ENCODE results near the gene PDF.

Gene PDF

DNA sequence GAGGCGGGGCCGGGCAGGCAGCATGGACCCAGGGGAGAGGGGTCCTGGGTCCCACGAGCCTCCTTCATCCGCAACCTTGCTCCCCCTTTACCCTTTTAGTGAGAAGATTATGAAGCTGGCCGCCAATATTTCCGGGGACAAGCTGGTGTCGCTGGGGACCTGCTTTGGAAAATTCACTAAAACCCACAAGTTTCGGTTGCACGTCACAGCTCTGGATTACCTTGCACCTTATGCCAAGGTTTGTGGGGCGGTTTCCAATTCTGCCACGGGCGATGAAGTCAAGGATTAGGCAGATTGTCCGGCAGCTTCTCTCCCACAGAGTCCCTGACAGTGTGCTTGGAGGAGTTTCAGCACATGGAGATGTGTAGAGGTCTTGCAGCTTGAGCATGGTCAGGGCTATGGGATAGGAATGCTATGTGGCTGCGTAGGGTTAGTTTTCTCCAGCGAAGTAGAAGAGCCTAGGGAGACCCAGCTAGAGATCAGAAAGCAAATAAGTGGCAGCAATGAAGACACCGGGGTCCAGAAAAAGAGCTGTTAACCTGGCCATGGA lies 9.8 kb upstream of the PDF start:
- Histone ChIP-seq H3K4me1 (ENCODE audit: control insufficient read depth, insufficient read depth, low read length, poor library complexity, severe bottlenecking) (peaks cover 16% of the 10 kb centered on the region), H3K4me3 (ENCODE audit: insufficient read depth, low read depth, low read length, poor library complexity, severe bottlenecking) (peak overlapping the region; percentile 94)

DNA sequence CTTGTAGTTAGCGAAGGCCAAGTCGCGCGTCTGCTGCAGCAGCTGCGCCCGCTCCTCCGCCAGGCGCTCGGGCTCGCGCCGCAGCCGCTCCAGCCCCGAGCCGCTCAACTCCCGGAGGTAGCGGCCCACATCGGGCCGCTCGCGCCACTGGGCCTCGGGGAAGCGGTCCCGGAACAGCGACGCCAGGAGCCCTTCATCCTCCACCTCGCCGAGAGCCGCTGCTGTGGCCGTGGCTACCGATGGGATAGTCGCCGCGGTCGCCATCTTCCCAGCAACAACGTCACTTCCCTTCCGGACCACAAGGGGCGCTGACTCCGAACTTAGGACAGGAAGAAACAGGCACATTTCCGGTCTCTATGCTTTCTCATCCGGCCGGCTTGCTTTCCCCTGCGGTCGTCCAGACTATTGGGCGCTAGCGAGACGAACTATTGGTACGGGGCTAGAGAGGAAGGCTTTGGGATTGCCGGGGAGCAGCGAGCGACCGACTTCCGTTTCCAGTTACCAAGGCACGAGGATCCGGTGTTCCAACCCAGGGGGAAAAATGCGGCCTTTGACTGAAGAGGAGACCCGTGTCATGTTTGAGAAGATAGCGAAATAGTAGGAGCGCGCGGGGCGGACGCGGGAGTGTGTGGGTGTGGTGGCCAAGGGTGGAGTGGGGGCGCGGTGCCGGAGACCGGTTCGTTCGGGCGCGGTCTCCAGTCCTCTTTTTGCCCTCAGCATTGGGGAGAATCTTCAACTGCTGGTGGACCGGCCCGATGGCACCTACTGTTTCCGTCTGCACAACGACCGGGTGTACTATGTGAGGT lies 9.1 kb upstream of the PDF start, which contains the start of the genes COG8 and NIP7:
COG8 (minus strand) TSS at position 276 of the 806 bp plus-strand sequence; CDS start at position 264, 12 bp downstream.
NIP7 (plus strand) TSS at position 484 of the 806 bp plus-strand sequence; CDS start at position 542, 58 bp downstream.
- peak within 1 kb of the TSS; percentile 94 for H3K4me3 ChIP-seq (ENCODE audit: insufficient read depth, low read depth, low read length, poor library complexity, severe bottlenecking)
- no peaks in the 10 kb centered on the region for H3K9me3 ChIP-seq (ENCODE audit: control insufficient read depth, low read length)
- peak; percentile 83 to 88 (median 87) for DNase-seq
- H3K27ac ChIP-seq (ENCODE audit: insufficient read depth, low read length, poor library complexity, severe bottlenecking), result peak within 1 kb of the TSS; percentile 87
- H3K36me3 ChIP-seq (ENCODE audit: control insufficient read depth, insufficient read depth, low read length), result peaks cover 28% of the 10 kb centered on the region
- no peaks in the 10 kb centered on the region for H3K27me3 ChIP-seq (replicated peaks; ENCODE audit: control insufficient read depth, insufficient read depth, low read length, poor library complexity, severe bottlenecking)
- peaks cover 16% of the 10 kb centered on the region for H3K4me1 ChIP-seq (ENCODE audit: control insufficient read depth, insufficient read depth, low read length, poor library complexity, severe bottlenecking)

More for the DNA sequence above, 9.8 kb upstream of the PDF start:
- Histone ChIP-seq H3K27me3 (replicated peaks; ENCODE audit: control insufficient read depth, insufficient read depth, low read length, poor library complexity, severe bottlenecking) (no peaks in the 10 kb centered on the region), H3K27ac (ENCODE audit: insufficient read depth, low read length, poor library complexity, severe bottlenecking) (peak overlapping the region; percentile 87), H3K36me3 (ENCODE audit: control insufficient read depth, insufficient read depth, low read length) (peaks cover 21% of the 10 kb centered on the region), H3K9me3 (ENCODE audit: control insufficient read depth, low read length) (no peaks in the 10 kb centered on the region)
- DNase-seq, result no peak

DNA sequence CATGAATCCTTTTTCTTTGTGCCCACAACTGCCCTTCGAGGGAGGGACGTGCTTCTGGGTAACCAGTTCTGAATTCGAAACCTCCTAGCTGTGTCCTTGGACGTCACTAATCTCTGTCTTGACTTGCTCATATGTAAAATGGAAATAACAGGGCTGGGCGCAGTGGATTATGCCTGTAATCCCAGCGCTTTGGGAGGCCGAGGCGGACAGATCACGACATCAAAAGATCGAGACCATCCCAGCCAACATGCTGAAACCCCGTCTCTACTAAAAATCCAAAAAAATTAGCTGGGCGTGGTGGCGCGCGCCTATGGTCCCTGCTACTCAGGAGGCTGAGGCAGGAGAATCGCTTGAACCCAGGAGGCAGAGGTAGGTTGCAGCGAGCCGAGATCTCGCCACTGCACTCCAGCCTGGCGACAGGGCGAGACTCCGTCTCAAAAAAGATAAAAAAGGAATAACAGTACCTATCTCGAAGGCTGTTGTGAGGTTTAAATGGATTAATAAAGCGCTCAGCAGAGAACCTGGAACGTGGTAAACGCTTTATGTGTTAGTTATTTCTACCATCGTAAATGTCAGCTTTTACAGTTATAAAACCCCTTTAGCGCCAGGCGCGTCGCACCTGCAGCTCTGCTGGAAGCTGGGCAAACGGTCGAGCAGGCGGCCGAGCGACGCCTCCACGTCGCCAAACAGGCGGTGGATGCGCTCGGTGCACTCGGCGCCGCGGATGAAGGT lies 8.3 kb upstream of the PDF start:
- H3K4me1 ChIP-seq (ENCODE audit: control insufficient read depth, insufficient read depth, low read length, poor library complexity, severe bottlenecking), result peaks cover 16% of the 10 kb centered on the region
- peak overlapping the region; percentile 87 for H3K27ac ChIP-seq (ENCODE audit: insufficient read depth, low read length, poor library complexity, severe bottlenecking)
- H3K36me3 ChIP-seq (ENCODE audit: control insufficient read depth, insufficient read depth, low read length), result peaks cover 30% of the 10 kb centered on the region
- H3K27me3 ChIP-seq (replicated peaks; ENCODE audit: control insufficient read depth, insufficient read depth, low read length, poor library complexity, severe bottlenecking), result no peaks in the 10 kb centered on the region
- H3K4me3 ChIP-seq (ENCODE audit: insufficient read depth, low read depth, low read length, poor library complexity, severe bottlenecking), result peak overlapping the region; percentile 94
- DNase-seq, result no peak
- no peaks in the 10 kb centered on the region for H3K9me3 ChIP-seq (ENCODE audit: control insufficient read depth, low read length)

DNA sequence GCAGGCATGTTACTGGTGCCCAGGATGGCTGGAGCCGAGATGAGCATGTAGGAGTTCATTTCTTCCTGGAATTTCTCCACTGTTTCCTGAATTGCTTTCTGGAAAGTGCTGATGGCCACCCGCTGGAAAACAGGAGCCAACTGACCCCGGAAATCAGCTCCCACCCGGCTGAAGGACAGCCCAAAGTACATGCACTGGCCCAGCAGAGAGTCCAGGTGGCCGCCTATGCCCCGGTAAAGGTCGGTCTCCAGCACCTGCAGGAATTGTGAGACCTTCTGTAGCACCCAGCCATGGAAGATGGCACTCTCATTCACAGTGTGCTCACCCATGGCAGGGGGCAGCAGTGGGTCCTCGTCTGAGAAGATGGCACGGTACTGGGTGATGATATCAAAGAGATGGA lies 4.3 kb upstream of the PDF start:
- Histone ChIP-seq H3K27ac (ENCODE audit: insufficient read depth, low read length, poor library complexity, severe bottlenecking) (no peak overlapping the region), H3K4me1 (ENCODE audit: control insufficient read depth, insufficient read depth, low read length, poor library complexity, severe bottlenecking) (peaks cover 14% of the 10 kb centered on the region), H3K9me3 (ENCODE audit: control insufficient read depth, low read length) (no peaks in the 10 kb centered on the region), H3K36me3 (ENCODE audit: control insufficient read depth, insufficient read depth, low read length) (peaks cover 23% of the 10 kb centered on the region), H3K27me3 (replicated peaks; ENCODE audit: control insufficient read depth, insufficient read depth, low read length, poor library complexity, severe bottlenecking) (no peaks in the 10 kb centered on the region), H3K4me3 (ENCODE audit: insufficient read depth, low read depth, low read length, poor library complexity, severe bottlenecking) (no peak overlapping the region)
- DNase-seq, result no peak

DNA sequence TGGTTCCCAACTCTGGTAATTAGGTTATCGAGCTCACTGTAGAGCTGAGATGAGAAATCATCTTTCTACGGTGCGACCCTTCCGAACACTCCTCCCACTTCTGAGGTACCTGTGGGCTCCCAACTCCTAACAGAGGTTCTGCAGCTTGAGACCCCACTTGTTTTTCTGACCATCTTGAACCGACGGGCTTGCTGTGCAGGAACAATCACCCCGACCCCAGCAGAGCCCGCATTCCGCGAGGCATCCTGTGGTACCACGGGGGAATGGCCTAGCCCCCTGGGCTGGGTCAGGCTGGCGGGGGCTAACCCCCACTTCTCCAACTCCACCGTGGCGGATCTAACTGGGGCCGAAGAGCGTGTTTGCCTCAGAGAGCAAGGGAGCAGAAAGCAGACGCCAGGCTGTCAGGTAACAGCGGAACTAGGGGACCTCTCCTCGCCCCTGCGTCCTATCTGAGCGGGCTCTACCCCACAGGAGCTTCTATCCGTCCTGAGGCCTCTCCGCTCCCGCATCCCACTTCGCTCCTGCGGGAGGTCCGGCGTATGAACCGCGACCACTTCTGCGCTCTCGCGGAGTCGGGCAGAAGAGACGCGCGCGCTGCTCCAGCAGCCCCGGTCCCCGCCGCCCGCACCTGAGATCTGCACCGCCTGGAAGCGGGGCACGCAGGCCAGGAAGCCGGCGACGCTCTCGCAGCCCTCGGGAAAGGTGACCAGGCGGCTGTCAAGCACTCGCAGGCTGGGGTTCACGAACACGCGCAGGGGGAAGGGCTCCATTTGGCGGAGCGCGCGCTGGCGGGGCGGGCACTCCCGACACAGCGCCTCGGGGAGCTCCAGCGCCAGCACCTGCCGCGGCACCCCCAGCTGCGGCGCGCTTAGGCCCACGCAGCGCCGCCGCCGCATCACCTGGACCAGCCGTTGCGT lies 761 bp downstream of the PDF start:
- Histone ChIP-seq H3K27me3 (replicated peaks; ENCODE audit: control insufficient read depth, insufficient read depth, low read length, poor library complexity, severe bottlenecking) (no peaks in the 10 kb centered on the region), H3K27ac (ENCODE audit: insufficient read depth, low read length, poor library complexity, severe bottlenecking) (peak overlapping the region; percentile 74), H3K4me1 (ENCODE audit: control insufficient read depth, insufficient read depth, low read length, poor library complexity, severe bottlenecking) (peaks cover 19% of the 10 kb centered on the region), H3K36me3 (ENCODE audit: control insufficient read depth, insufficient read depth, low read length) (peaks cover 28% of the 10 kb centered on the region), H3K4me3 (ENCODE audit: insufficient read depth, low read depth, low read length, poor library complexity, severe bottlenecking) (peak overlapping the region; percentile 72), H3K9me3 (ENCODE audit: control insufficient read depth, low read length) (no peaks in the 10 kb centered on the region)
- peak in 2 of 3 donors; percentile 21 to 43 for DNase-seq

DNA sequence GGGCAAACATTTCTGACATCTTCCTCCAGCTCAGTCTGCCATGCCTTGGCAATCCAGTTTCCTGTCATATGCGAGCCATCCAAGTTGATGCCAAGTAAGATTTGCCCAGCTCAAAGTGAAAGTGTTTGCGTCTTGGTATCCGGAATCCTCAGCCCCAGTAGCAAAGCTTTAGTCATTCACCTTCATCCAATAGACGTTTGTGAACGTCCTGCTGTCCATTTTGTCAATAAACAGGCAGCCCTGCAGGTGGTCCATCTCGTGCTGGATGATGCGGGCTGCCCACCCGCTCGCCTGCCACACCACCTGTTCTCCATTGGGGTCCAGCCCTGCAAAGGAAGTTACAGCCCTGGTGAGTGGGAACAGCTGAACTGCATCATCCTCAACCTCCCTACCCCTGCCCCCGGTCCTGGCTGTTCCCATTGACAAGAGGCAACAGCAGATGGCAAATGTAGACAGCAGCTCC lies 1.5 kb downstream of the PDF start:
- Histone ChIP-seq H3K27ac (ENCODE audit: insufficient read depth, low read length, poor library complexity, severe bottlenecking) (no peak overlapping the region), H3K27me3 (replicated peaks; ENCODE audit: control insufficient read depth, insufficient read depth, low read length, poor library complexity, severe bottlenecking) (no peaks in the 10 kb centered on the region), H3K4me3 (ENCODE audit: insufficient read depth, low read depth, low read length, poor library complexity, severe bottlenecking) (peak overlapping the region; percentile 72), H3K4me1 (ENCODE audit: control insufficient read depth, insufficient read depth, low read length, poor library complexity, severe bottlenecking) (peaks cover 19% of the 10 kb centered on the region), H3K36me3 (ENCODE audit: control insufficient read depth, insufficient read depth, low read length) (peaks cover 25% of the 10 kb centered on the region), H3K9me3 (ENCODE audit: control insufficient read depth, low read length) (no peaks in the 10 kb centered on the region)
- DNase-seq, result no peak

DNA sequence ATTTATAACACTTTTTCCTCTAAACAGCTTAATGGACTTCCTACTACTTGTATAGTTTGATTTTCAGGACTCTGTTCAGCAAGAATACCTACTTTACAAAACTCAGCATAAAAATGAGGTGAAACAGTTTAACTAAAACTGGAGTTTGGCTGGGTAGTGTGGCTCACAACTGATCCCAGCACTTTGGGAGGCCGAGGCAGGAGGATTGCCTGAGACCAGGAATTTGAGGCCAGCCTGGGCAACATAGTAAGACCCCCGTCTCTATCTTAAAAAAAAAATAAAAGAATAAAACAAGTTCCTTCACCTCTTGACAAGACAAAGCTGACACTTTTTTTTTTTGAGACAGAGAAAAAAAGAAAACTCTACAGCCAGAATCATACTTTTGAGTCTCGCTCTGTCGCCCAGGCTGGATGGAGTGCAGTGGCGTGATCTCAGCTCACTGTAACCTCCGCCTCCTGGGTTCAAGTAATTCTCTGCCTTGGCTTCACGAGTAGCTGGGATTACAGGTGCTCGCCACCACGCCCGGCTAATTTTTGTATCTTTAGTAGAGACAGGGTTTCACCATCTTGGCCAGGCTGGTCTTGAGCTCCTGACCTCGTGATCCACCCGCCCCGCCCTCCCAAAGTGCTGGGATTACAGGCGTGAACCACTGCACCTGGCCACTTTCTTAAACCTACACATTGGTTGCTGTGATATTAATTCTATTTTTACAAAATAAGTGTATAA lies 2.6 kb downstream of the PDF start:
- Histone ChIP-seq H3K4me1 (ENCODE audit: control insufficient read depth, insufficient read depth, low read length, poor library complexity, severe bottlenecking) (peaks cover 19% of the 10 kb centered on the region), H3K36me3 (ENCODE audit: control insufficient read depth, insufficient read depth, low read length) (peaks cover 33% of the 10 kb centered on the region), H3K9me3 (ENCODE audit: control insufficient read depth, low read length) (no peaks in the 10 kb centered on the region), H3K4me3 (ENCODE audit: insufficient read depth, low read depth, low read length, poor library complexity, severe bottlenecking) (no peak overlapping the region), H3K27ac (ENCODE audit: insufficient read depth, low read length, poor library complexity, severe bottlenecking) (no peak overlapping the region), H3K27me3 (replicated peaks; ENCODE audit: control insufficient read depth, insufficient read depth, low read length, poor library complexity, severe bottlenecking) (no peaks in the 10 kb centered on the region)
- DNase-seq, result no peak

DNA sequence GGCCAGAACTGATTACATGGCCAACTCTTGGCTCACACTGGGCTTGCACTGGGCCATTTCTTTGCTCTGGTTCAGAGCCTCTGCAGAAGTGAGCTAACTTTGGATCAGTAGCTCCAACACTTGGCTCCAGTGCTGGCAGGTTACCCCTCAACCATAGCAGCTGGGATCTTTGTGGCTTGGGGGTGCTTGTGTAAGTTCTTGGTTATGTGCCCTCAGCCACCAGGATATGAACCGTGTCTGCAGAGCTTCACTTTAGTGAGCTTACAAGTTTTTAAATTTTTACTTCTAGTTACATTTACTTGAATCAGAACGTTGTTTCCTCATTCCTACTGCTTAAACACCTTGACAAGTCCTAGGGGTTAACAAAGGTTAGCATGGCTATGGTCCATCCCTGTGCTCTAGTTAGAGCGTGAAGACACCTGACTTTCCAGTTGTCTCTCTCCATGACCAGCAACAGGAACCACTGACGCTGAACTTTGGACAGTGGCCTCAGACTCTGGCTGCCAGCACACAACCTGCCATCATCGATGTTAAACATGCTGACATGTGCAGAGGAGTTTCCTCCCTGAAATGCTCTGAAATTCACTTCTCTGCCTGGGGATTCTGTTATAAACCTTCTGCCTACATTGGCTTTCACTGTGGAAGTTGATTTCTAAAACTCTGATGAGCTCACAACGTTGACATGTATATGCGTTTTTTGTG lies 4.1 kb downstream of the PDF start:
- H3K36me3 ChIP-seq (ENCODE audit: control insufficient read depth, insufficient read depth, low read length), result peaks cover 47% of the 10 kb centered on the region
- H3K9me3 ChIP-seq (ENCODE audit: control insufficient read depth, low read length), result no peaks in the 10 kb centered on the region
- H3K27me3 ChIP-seq (replicated peaks; ENCODE audit: control insufficient read depth, insufficient read depth, low read length, poor library complexity, severe bottlenecking), result no peaks in the 10 kb centered on the region
- no peak overlapping the region for H3K4me3 ChIP-seq (ENCODE audit: insufficient read depth, low read depth, low read length, poor library complexity, severe bottlenecking)
- H3K4me1 ChIP-seq (ENCODE audit: control insufficient read depth, insufficient read depth, low read length, poor library complexity, severe bottlenecking), result peaks cover 19% of the 10 kb centered on the region
- no peak for DNase-seq
- H3K27ac ChIP-seq (ENCODE audit: insufficient read depth, low read length, poor library complexity, severe bottlenecking), result no peak overlapping the region
